Transverse colon (tissue), 4 donors: ENCODE data around the gene UBXN1.

Experiments
- POLR2A ChIP-seq: fragments of 450-650 bp; IDR thresholded peaks from one replicate; pipeline ENCODE4 v1.6.1; 2016; ENCODE audit warnings: antibody characterized with exemption, mild to moderate bottlenecking, moderate library complexity
- POLR2AphosphoS5 ChIP-seq, 3 donors: sonication (generic); formaldehyde crosslinking; IDR thresholded peaks; one replicate each; pipeline ENCODE4 v1.6.1; 2016; ENCODE audit warnings: antibody characterized with exemption in 3 of 3
- TF ChIP-seq, protein P1 (sequence below), 5 experiments: fragments of 200-600 bp in 3 of 5; fragments of 450-650 bp in 2 of 5; sonication (generic) in 3 of 5; IDR thresholded peaks; 1 replicate in 2 of 5; 2 replicates in 3 of 5; pipeline ENCODE4 v1.5.1; 2016 to 2017; ENCODE audit warnings: antibody characterized with exemption in 5 of 5, inconsistent platforms in 3 of 5, mild to moderate bottlenecking in 2 of 5, moderate library complexity in 1 of 5

DNA sequence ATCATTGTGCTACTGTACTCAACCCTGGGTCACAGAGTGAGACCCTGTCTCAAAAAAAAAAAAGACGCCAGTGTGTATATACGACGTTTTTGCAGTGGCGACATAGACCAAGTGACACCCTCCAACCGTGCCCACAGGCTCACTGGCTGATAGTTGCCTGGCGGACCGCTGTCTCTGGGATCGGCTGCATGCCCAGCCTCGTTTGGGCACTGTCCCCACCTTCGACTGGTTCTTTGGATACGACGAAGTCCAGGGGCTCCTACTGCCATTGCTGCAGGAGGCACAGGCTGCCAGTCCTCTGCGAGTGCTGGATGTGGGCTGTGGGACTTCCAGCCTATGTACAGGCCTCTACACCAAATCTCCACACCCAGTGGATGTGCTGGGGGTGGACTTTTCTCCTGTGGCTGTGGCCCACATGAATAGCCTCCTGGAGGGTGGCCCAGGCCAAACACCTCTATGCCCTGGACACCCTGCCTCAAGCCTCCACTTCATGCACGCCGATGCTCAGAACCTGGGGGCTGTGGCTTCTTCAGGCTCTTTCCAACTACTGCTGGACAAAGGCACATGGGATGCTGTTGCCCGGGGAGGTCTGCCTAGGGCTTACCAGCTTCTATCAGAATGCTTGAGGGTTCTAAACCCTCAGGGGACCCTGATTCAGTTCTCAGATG, 12.5 kb downstream of the UBXN1 start:
- TF ChIP-seq POLR2A (no peak), POLR2AphosphoS5 (IDR thresholded peaks at IDR 0.05) (no peak)
- TF ChIP-seq, protein P1, sequence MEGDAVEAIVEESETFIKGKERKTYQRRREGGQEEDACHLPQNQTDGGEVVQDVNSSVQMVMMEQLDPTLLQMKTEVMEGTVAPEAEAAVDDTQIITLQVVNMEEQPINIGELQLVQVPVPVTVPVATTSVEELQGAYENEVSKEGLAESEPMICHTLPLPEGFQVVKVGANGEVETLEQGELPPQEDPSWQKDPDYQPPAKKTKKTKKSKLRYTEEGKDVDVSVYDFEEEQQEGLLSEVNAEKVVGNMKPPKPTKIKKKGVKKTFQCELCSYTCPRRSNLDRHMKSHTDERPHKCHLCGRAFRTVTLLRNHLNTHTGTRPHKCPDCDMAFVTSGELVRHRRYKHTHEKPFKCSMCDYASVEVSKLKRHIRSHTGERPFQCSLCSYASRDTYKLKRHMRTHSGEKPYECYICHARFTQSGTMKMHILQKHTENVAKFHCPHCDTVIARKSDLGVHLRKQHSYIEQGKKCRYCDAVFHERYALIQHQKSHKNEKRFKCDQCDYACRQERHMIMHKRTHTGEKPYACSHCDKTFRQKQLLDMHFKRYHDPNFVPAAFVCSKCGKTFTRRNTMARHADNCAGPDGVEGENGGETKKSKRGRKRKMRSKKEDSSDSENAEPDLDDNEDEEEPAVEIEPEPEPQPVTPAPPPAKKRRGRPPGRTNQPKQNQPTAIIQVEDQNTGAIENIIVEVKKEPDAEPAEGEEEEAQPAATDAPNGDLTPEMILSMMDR (IDR thresholded peaks at IDR 0.05), result no peak
